CD14-positive monocyte (primary cell): ENCODE data around the gene RAB4B. TPM values are rescaled to one million over a fixed set of nuclear protein-coding genes. Genes with fewer than 3 reads are reported as not detected.

Experiments
- DNase-seq, 3 donors: peaks; one replicate each; pipeline ENCODE4 v3.0.0-alpha.2; 2011 to 2022
- H2AFZ ChIP-seq: 2 replicates; pipeline ENCODE4 v1.6.0; 2012; ENCODE audit warnings: mild to moderate bottlenecking, low read depth, low read length, inconsistent platforms; ENCODE audit not compliant: insufficient read depth, poor library complexity, severe bottlenecking
- H3K27ac ChIP-seq, 2 donors: 1 replicate in 1 of 2; 2 replicates in 1 of 2; pipeline ENCODE4 v1.5.1; 2012 to 2013; ENCODE audit warnings: low read length in 2 of 2, control low read depth in 1 of 2, inconsistent platforms in 1 of 2, low read depth in 1 of 2, mild to moderate bottlenecking in 1 of 2
- H3K27me3 ChIP-seq, 2 donors: one replicate each; pipeline versions ENCODE4 v1.6.0 to v1.6.1; 2011 to 2013; ENCODE audit warnings: low read length in 2 of 2; ENCODE audit not compliant: control insufficient read depth in 2 of 2, insufficient read depth in 2 of 2
- H3K36me3 ChIP-seq, 2 donors: replicated peaks in 1 of 2; 1 replicate in 1 of 2; 2 replicates in 1 of 2; pipeline versions ENCODE4 v1.5.1 to v1.6.1; 2012 to 2013; ENCODE audit warnings: low read length in 2 of 2, control low read depth in 1 of 2, inconsistent platforms in 1 of 2, mild to moderate bottlenecking in 1 of 2; ENCODE audit not compliant: insufficient read depth in 2 of 2, control insufficient read depth in 1 of 2
- H3K4me1 ChIP-seq, 2 donors: 1 replicate in 1 of 2; 2 replicates in 1 of 2; pipeline versions ENCODE4 v1.5.1 to v1.6.1; 2012 to 2013; ENCODE audit warnings: low read length in 2 of 2, control low read depth in 1 of 2, inconsistent platforms in 1 of 2, mild to moderate bottlenecking in 1 of 2, moderate library complexity in 1 of 2; ENCODE audit not compliant: insufficient read depth in 2 of 2, control insufficient read depth in 1 of 2
- H3K4me2 ChIP-seq: replicated peaks from 2 replicates; pipeline ENCODE3; 2012; ENCODE audit warnings: low read length, moderate library complexity, mild to moderate bottlenecking; ENCODE audit not compliant: poor library complexity, severe bottlenecking; ENCODE audit errors: extremely low read depth
- H3K4me3 ChIP-seq, 3 experiments: fragments of 200-600 bp in 1 of 3; sonication (generic) in 1 of 3; replicated peaks in 1 of 3; 1 replicate in 2 of 3; 2 replicates in 1 of 3; pipeline ENCODE4 v1.5.1; 2011 to 2013; ENCODE audit warnings: low read length in 3 of 3, mild to moderate bottlenecking in 3 of 3, control low read depth in 2 of 3, low read depth in 2 of 3, inconsistent platforms in 1 of 3, moderate library complexity in 1 of 3
- H3K79me2 ChIP-seq: 2 replicates; pipeline ENCODE4 v1.6.0; 2012; ENCODE audit warnings: mild to moderate bottlenecking, control low read depth, inconsistent platforms, low read length, moderate library complexity; ENCODE audit not compliant: insufficient read depth
- H3K9ac ChIP-seq: 2 replicates; pipeline ENCODE4 v1.6.0; 2017; ENCODE audit warnings: low read length, mild to moderate bottlenecking; ENCODE audit not compliant: insufficient read depth, poor library complexity, severe bottlenecking
- H3K9me3 ChIP-seq, 2 donors: replicated peaks in 1 of 2; 1 replicate in 1 of 2; 2 replicates in 1 of 2; pipeline versions ENCODE4 v1.5.1 to v1.6.1; 2012 to 2013; ENCODE audit warnings: low read length in 2 of 2, control low read depth in 1 of 2; ENCODE audit not compliant: control insufficient read depth in 1 of 2, insufficient read depth in 1 of 2
- H4K20me1 ChIP-seq: 2 replicates; pipeline ENCODE4 v1.6.0; 2012; ENCODE audit warnings: mild to moderate bottlenecking, low read length, control low read depth, moderate library complexity; ENCODE audit not compliant: insufficient read depth
- H3K27ac Mint-ChIP-seq, 7 donors: one replicate each; pipeline ENCODE4 v1.8.0; 2020; ENCODE audit warnings: mild to moderate bottlenecking in 7 of 7, mixed read lengths in 7 of 7, moderate library complexity in 6 of 7, inconsistent platforms in 2 of 7
- H3K27me3 Mint-ChIP-seq, 3 donors: one replicate each; pipeline ENCODE4 v1.8.0; 2021 to 2022; ENCODE audit warnings: low read depth in 3 of 3, mild to moderate bottlenecking in 3 of 3, mixed read lengths in 3 of 3, moderate library complexity in 3 of 3, inconsistent platforms in 1 of 3
- H3K36me3 Mint-ChIP-seq, 2 donors: one replicate each; pipeline ENCODE4 v1.8.0; 2020; ENCODE audit warnings: mixed read lengths in 2 of 2, inconsistent platforms in 1 of 2, mild to moderate bottlenecking in 1 of 2
- H3K4me1 Mint-ChIP-seq: one replicate; pipeline ENCODE4 v1.8.0; 2020; ENCODE audit warnings: mild to moderate bottlenecking, mixed read lengths
- H3K4me3 Mint-ChIP-seq, 2 donors: one replicate each; pipeline ENCODE4 v1.8.0; 2020; ENCODE audit warnings: mild to moderate bottlenecking in 2 of 2, mixed read lengths in 2 of 2, moderate library complexity in 1 of 2
- H3K9me3 Mint-ChIP-seq, 7 donors: one replicate each; pipeline ENCODE4 v1.8.0; 2020 to 2022; ENCODE audit warnings: mixed read lengths in 7 of 7, mild to moderate bottlenecking in 6 of 7, moderate library complexity in 6 of 7, inconsistent platforms in 2 of 7
- CTCF ChIP-seq: fragments of 200-600 bp; IDR thresholded peaks from one replicate; pipeline ENCODE4 v1.8.0; 2022; ENCODE audit warnings: antibody characterized with exemption, mild to moderate bottlenecking
- WGBS: methylation state at CpG from one replicate; pipeline ENCODE4 v1.1.5; 2013; ENCODE audit warnings: missing lambda C conversion rate; ENCODE audit not compliant: insufficient coverage; 5-methylcytosine and 5-hydroxymethylcytosine counted together
- intact Hi-C, 2 donors: fragments of 100-400 bp; cut with micrococcal nuclease; formaldehyde crosslinking; loops; one replicate each; pipeline versions ENCODE4 v1.15.0 to v1.15.1; 2023
- polyA plus RNA-seq, 3 donors: library from polyadenylated mRNA; depleted of rRNA in 1 of 3; unstranded in 2 of 3; stranded (reverse) in 1 of 3; fragments of 300-500 nt in 2 of 3; fragments of >200 nt in 1 of 3; fragmentation: Illumina TruSeq in 2 of 3; gene quantifications; 1 replicate in 2 of 3; 2 replicates in 1 of 3; pipeline ENCODE4 v1.2.3, GENCODE V29; 2012 to 2021

Gene RAB4B
- polyA plus RNA-seq, 3 donors = 89.4 to 132 (median 108) TPM

GRCh38 chr19:40745402-40745780, 32.7 kb upstream of the RAB4B start:
- H3K4me1 Mint-ChIP-seq = peaks cover 34% of the 10 kb centered on the region
- H3K36me3 Mint-ChIP-seq = peaks cover 8 to 27% of the 10 kb centered on the region in 2 donors
- no peak overlapping the region for H2AFZ ChIP-seq
- peaks cover 28 to 29% of the 10 kb centered on the region in 2 donors for H3K4me1 ChIP-seq
- no peaks in the 10 kb centered on the region for H3K9me3 ChIP-seq
- TF ChIP-seq CTCF = no peak
- H3K27ac Mint-ChIP-seq = no peak overlapping the region
- no peaks in the 10 kb centered on the region for H3K9me3 Mint-ChIP-seq
- peak overlapping the region in 1 of 2 donors; percentile 6 for H3K27ac ChIP-seq
- H3K4me2 ChIP-seq = no peak overlapping the region
- intact Hi-C loops = no loop called here
- no peaks in the 10 kb centered on the region for H3K27me3 ChIP-seq
- H3K4me3 Mint-ChIP-seq = no peak overlapping the region
- H4K20me1 ChIP-seq = no peaks in the 10 kb centered on the region
- H3K27me3 Mint-ChIP-seq = peaks cover 0 to 2% (median 1%) of the 10 kb centered on the region in 3 donors
- H3K4me3 ChIP-seq = no peak overlapping the region
- 100% methylated on average over 4 of the region's 7 CpGs for WGBS
- no peak for DNase-seq
- H3K79me2 ChIP-seq = peaks cover 21% of the 10 kb centered on the region
- H3K9ac ChIP-seq = no peak overlapping the region
- peaks cover 11 to 13% of the 10 kb centered on the region in 2 donors for H3K36me3 ChIP-seq

- WGBS = no CpG with 5 or more reads among the region's 7 CpGs
These were observed 30.5 kb upstream of the RAB4B start for GRCh38 chr19:40747536-40747935.

More at GRCh38 chr19:40747536-40747935, 30.5 kb upstream of the RAB4B start:
- Histone ChIP-seq H3K4me1 (peaks cover 43 to 44% of the 10 kb centered on the region in 2 donors), H2AFZ (peak overlapping the region; percentile 30), H3K27me3 (no peaks in the 10 kb centered on the region), H3K9ac (no peak overlapping the region), H3K79me2 (peaks cover 40% of the 10 kb centered on the region), H3K9me3 (no peaks in the 10 kb centered on the region), H4K20me1 (no peaks in the 10 kb centered on the region), H3K27ac (peak overlapping the region; percentile 92 to 98), H3K36me3 (peaks cover 7 to 9% of the 10 kb centered on the region in 2 donors), H3K4me2 (no peak overlapping the region), H3K4me3 (no peak overlapping the region)
- Mint-ChIP-seq H3K9me3 (no peaks in the 10 kb centered on the region), H3K27me3 (peaks cover 0 to 5% (median 1%) of the 10 kb centered on the region in 3 donors), H3K27ac (peak overlapping the region; percentile 99 to 100 (median 99)), H3K4me1 (peaks cover 40% of the 10 kb centered on the region), H3K4me3 (no peak overlapping the region), H3K36me3 (peaks cover 5 to 20% of the 10 kb centered on the region in 2 donors)
- intact Hi-C loops = no loop called here
- TF ChIP-seq CTCF = no peak
- DNase-seq = no peak
